G401.6 (cell line): Measurements from ENCODE around the gene WFDC5.

Experiments used
- FAIRE-seq: peaks from 2 replicates; lab custom pipeline; 2012; peaks lifted over from hg19 to GRCh38; lab: Jason Lieb, UNC

The WFDC5 gene

DNA sequence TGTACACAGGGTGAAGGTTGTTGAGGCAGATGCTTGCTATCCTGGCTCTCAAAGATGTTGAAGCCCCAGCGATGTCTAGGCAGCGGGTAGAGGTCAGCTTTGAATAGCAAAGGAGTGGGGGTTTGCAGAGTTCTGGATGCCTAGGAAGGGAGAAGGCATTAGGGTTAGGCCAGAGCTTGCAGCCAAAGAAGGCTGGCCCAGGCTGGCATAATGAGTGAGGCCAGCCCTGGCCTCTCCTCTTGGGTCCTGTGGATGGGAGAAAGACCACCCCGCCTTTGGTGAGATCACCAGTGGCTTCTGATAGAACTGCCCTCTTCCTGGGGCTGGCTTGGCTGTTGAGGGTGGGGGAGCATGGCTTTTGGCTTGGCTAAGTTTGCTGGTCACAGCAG, 406 bp upstream of the WFDC5 start:
- no peak for FAIRE-seq

GRCh38 chr20:45113865-45114264, 1.1 kb downstream of the WFDC5 start:
- FAIRE-seq, result no peak

GRCh38 chr20:45112754-45113153, 2.2 kb downstream of the WFDC5 start:
- FAIRE-seq, result no peak

- FAIRE-seq, result no peak
Observed at GRCh38 chr20:45111799-45112471, 3.0 kb downstream of the WFDC5 start.

- no peak for FAIRE-seq
Observed at GRCh38 chr20:45111285-45111684, 3.7 kb downstream of the WFDC5 start.

DNA sequence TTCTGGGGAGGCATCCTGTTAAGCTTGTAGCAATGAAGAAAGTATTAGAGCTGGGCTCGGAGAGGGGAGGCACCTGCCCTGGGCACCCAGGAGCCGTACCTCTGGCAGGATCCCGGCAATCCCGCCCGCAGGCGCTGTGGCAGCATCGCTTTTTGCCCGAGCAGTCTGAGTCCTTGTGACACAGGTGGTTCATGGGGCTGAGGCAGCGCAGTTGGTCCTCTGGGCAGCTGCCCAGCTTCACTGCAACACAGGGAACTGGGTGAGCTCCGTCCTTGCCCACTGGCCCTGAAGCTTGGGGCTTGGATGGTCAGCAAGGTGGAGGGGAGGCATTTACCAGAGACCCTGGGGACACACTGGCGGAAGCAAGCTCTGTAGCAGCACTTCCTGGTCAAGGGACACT, 4.7 kb downstream of the WFDC5 start:
- no peak for FAIRE-seq

- no peak for FAIRE-seq
Observed at GRCh38 chr20:45109634-45110033, 5.3 kb downstream of the WFDC5 start.

- no peak for FAIRE-seq
Observed at GRCh38 chr20:45105317-45105716, 9.7 kb downstream of the WFDC5 start.

GRCh38 chr20:45104786-45105185, 10.2 kb downstream of the WFDC5 start:
- no peak for FAIRE-seq

DNA sequence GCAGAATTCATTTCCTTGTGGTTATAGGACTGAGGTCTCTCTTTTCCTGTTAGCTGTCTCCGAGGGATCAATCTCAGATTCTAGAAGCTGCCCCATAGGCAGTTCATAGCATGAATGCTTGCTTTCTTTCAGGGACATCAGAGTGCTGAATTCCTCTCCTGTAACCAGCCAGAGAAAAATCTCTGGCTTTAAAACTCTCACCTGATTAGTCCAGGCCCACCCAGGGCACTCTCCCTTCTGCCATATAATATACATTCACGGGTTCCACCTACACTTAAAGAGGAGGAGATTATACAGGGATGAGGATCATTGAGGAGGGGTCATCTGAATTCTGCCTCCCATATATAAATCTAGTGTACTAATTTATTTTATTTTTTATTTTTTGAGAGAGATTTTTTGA, 11.9 kb downstream of the WFDC5 start:
- FAIRE-seq, result no peak

DNA sequence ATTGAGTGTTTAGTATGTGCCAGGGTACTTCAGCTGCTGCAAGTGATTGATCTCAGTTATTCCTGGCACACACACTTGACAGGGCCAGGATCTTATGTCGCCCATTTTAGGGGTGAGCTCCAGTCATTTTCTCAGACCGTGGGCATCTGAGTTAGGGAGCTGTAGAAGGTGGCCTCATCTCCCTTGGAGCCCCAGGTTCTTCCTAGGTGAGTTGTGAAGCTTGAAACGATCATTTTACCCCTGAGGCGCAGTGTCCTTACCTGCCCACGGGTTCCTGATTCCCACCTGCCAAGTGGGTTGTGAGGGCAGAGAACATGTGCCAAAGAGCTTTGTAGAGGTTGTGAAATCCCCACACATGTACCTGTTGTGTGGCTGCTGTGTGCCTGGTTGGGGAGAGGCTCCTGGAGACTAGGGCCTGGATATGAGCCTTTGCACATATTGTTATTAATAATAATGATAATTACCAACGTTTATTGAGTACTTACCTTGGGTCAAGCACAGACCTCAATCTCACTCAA, 13.6 kb downstream of the WFDC5 start:
- FAIRE-seq, result no peak

- FAIRE-seq, result no peak
Observed at GRCh38 chr20:45100563-45101245, 14.3 kb downstream of the WFDC5 start, which contains the start of gene KCNS1. TSS of gene KCNS1 (minus strand) at chr20:45101127. CDS start at chr20:45099236, 1,891 bp downstream.

GRCh38 chr20:45098103-45098773, 16.7 kb downstream of the WFDC5 start:
- FAIRE-seq, result no peak

- no peak for FAIRE-seq
Observed at GRCh38 chr20:45097485-45098102, 17.4 kb downstream of the WFDC5 start.

- no peak for FAIRE-seq
Observed at GRCh38 chr20:45096781-45097180, 18.2 kb downstream of the WFDC5 start.

- no peak for FAIRE-seq
Observed at GRCh38 chr20:45095805-45096238, 19.2 kb downstream of the WFDC5 start.

GRCh38 chr20:45094864-45095574, 20.0 kb downstream of the WFDC5 start:
- FAIRE-seq, result no peak

- FAIRE-seq, result no peak
Observed at GRCh38 chr20:45094201-45094600, 20.8 kb downstream of the WFDC5 start.

- FAIRE-seq, result no peak
Observed at GRCh38 chr20:45092898-45093297, 22.1 kb downstream of the WFDC5 start.

DNA sequence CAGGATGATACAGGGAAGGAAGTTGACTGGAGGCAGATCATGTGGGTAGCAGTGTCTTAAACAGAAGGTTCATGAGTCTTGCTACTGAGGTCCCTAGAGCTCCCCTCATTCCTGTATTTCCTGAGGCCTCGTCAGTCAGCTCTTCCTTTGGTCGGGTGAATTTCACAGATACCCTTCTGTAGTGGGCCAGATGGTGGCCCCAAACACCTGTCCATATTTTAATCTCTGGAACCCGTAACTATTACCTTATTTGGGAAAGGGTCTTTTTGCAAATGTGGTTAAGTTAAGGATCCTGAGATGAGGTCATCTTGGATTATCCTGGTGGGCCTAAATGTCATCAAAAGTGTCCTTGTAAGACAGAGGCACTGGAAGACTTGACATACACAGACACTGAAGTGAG, 23.6 kb downstream of the WFDC5 start:
- no peak for FAIRE-seq

- no peak for FAIRE-seq
Observed at GRCh38 chr20:45090481-45090880, 24.5 kb downstream of the WFDC5 start.

DNA sequence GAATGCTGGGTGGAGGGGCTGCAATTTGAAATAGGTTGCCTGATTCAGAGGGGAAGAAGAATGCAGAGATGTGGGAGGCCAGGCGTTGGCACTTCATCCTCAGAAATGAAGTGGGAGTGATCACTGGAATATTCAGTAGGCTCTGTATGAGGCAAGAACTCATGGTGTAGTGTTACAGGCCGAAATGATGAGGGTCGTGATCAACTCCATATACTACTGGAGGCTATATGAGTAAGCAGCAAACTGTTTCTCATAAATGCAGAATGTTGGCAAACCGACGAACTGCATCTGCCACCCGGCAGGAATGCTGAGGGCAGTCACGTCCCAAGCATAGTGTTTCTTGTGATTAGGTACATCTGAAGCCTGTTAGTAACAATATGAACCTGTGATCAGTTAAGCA, 26.7 kb downstream of the WFDC5 start:
- no peak for FAIRE-seq
